Measurements from ENCODE around the gene NPDC1.

DNA sequence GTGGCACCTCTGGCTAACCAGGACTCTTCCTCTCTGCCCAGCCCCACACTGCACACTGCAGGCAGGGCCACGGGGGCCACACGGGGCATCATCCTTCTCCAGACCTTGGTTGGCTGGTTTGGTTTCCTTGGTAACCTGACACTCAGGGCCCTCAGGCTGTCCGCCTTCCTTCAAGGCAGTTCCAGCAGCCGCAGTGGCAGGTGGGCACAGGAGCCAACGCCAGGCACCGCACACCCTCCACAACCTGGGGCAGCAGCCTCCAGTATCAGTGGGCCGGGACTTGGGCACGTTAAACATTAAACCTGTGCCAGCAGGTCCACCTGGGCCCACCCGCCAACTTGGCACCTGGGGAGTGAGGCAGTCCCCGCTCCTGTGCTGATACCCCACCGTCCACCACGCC lies 1.9 kb downstream of the NPDC1 start:
- TF ChIP-seq, protein P1, sequence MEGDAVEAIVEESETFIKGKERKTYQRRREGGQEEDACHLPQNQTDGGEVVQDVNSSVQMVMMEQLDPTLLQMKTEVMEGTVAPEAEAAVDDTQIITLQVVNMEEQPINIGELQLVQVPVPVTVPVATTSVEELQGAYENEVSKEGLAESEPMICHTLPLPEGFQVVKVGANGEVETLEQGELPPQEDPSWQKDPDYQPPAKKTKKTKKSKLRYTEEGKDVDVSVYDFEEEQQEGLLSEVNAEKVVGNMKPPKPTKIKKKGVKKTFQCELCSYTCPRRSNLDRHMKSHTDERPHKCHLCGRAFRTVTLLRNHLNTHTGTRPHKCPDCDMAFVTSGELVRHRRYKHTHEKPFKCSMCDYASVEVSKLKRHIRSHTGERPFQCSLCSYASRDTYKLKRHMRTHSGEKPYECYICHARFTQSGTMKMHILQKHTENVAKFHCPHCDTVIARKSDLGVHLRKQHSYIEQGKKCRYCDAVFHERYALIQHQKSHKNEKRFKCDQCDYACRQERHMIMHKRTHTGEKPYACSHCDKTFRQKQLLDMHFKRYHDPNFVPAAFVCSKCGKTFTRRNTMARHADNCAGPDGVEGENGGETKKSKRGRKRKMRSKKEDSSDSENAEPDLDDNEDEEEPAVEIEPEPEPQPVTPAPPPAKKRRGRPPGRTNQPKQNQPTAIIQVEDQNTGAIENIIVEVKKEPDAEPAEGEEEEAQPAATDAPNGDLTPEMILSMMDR (conservative IDR thresholded peaks at IDR 0.05; ENCODE audit: low read depth, low read length): no peak
- no peak for TF ChIP-seq EZH2 (IDR thresholded peaks at IDR 0.05; ENCODE audit: borderline replicate concordance, low read depth, low read length, poor library complexity, severe bottlenecking)

All from A673 (cell line).